ENCODE measurements around the gene TIGAR. TPM values are rescaled to one million over a fixed set of nuclear protein-coding genes. Genes with fewer than 3 reads are reported as not detected.

Gene TIGAR
- total RNA-seq, 1 experiment from 2014 or later = 4.6 TPM

DNA sequence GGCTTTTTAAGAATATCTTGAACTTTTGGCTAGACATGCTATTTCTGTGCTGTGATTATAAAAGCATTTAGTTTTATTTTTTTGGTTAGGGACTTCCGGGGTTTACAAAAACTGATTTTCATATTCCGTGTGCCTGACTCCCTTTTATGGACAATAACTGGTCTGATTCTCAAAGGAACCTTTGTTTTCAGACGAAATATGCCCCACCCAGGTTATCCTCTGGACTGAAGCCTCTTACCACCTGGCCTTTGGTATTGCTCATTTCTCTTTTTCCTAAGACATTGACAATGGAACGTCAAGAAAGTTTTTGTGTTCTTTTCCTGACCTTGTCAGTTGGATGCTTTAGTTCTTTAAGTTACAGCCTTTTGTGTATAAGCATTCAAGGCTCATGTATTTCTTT lies 10.8 kb downstream of the TIGAR start:
- Histone ChIP-seq H3K9me2 (replicated peaks; ENCODE audit: low read length) (no peaks in the 10 kb centered on the region), H4K20me1 (ENCODE audit: low read length) (no peaks in the 10 kb centered on the region), H3K4me3 (ENCODE audit: low read length) (no peak overlapping the region), H3K4me2 (ENCODE audit: low read length) (no peak overlapping the region), H2AFZ (ENCODE audit: low read length) (no peak overlapping the region), H3F3A (ENCODE audit: low read length, unreplicated experiment) (no peaks in the 10 kb centered on the region), H3K36me3 (ENCODE audit: low read depth, low read length) (no peaks in the 10 kb centered on the region), H3K79me2 (ENCODE audit: low read length) (peaks cover 6% of the 10 kb centered on the region; the same call in 1 of the 2 replicates), H3K9me3 (ENCODE audit: low read length) (no peaks in the 10 kb centered on the region), H3K27me3 (ENCODE audit: low read length) (no peaks in the 10 kb centered on the region), H3K9ac (ENCODE audit: low read length) (no peak overlapping the region), H3K4me1 (ENCODE audit: insufficient read depth, low read length) (no peaks in the 10 kb centered on the region), H3K27ac (ENCODE audit: low read length) (no peak overlapping the region)
- ATAC-seq = no peak
- intact Hi-C loops (cut with micrococcal nuclease) = no loop called here
- POLR2A ChIA-PET (ENCODE audit: unreplicated experiment) = no interaction called here
- CTCF ChIA-PET = no interaction called here
- no TSS peak for BruUV-seq (replicated peaks)
- TF ChIP-seq EZH2phosphoT487 (IDR thresholded peaks at IDR 0.05; ENCODE audit: borderline replicate concordance, low read length) = no peak
- TF ChIP-seq, protein P1, sequence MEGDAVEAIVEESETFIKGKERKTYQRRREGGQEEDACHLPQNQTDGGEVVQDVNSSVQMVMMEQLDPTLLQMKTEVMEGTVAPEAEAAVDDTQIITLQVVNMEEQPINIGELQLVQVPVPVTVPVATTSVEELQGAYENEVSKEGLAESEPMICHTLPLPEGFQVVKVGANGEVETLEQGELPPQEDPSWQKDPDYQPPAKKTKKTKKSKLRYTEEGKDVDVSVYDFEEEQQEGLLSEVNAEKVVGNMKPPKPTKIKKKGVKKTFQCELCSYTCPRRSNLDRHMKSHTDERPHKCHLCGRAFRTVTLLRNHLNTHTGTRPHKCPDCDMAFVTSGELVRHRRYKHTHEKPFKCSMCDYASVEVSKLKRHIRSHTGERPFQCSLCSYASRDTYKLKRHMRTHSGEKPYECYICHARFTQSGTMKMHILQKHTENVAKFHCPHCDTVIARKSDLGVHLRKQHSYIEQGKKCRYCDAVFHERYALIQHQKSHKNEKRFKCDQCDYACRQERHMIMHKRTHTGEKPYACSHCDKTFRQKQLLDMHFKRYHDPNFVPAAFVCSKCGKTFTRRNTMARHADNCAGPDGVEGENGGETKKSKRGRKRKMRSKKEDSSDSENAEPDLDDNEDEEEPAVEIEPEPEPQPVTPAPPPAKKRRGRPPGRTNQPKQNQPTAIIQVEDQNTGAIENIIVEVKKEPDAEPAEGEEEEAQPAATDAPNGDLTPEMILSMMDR (conservative IDR thresholded peaks at IDR 0.05; ENCODE audit: low read depth, low read length) = no peak
- TF ChIP-seq EZH2 (IDR thresholded peaks at IDR 0.05; ENCODE audit: low read length, unreplicated experiment) = no peak
- no peak for DNase-seq

DNA sequence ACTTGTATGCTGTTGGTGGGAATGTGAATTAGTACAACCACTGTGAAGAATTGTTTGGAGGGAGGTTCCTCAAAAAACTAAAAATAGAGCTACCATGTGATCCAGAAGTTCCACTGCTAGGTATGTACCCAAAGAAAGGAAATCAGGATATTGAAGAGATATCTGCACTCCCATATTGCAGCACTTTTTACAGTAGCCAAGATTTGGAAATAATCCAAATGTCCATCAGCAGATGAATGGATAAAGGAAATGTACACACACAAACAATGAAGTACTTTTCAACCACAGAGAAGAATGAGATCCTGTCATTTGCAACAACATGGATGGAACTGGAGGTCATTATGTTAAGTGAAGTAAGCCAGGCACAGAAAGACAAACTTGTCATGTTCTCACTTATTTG lies 25.9 kb downstream of the TIGAR start:
- Histone ChIP-seq H3K4me3 (ENCODE audit: low read length) (no peak overlapping the region), H3K79me2 (ENCODE audit: low read length) (no peaks in the 10 kb centered on the region), H3K4me2 (ENCODE audit: low read length) (no peak overlapping the region), H3K27ac (ENCODE audit: low read length) (no peak overlapping the region), H3K4me1 (ENCODE audit: insufficient read depth, low read length) (no peaks in the 10 kb centered on the region), H3K27me3 (ENCODE audit: low read length) (no peaks in the 10 kb centered on the region), H4K20me1 (ENCODE audit: low read length) (no peaks in the 10 kb centered on the region), H3K9ac (ENCODE audit: low read length) (no peak overlapping the region), H3K9me3 (ENCODE audit: low read length) (no peaks in the 10 kb centered on the region), H3K36me3 (ENCODE audit: low read depth, low read length) (no peaks in the 10 kb centered on the region; the same call in 1 of the 2 replicates), H3F3A (ENCODE audit: low read length, unreplicated experiment) (no peaks in the 10 kb centered on the region), H3K9me2 (replicated peaks; ENCODE audit: low read length) (no peaks in the 10 kb centered on the region), H2AFZ (ENCODE audit: low read length) (no peak overlapping the region)
- ChIA-PET POLR2A (ENCODE audit: unreplicated experiment) (no interaction called here), CTCF (no interaction called here)
- TF ChIP-seq, protein P1 (conservative IDR thresholded peaks at IDR 0.05; ENCODE audit: low read depth, low read length) = no peak
- TF ChIP-seq EZH2 (IDR thresholded peaks at IDR 0.05; ENCODE audit: low read length, unreplicated experiment) (no peak), EZH2phosphoT487 (IDR thresholded peaks at IDR 0.05; ENCODE audit: borderline replicate concordance, low read length) (no peak)
- ATAC-seq = no peak
- intact Hi-C loops (cut with micrococcal nuclease) = no loop called here
- DNase-seq = no peak
- no TSS peak for BruUV-seq (replicated peaks)

DNA sequence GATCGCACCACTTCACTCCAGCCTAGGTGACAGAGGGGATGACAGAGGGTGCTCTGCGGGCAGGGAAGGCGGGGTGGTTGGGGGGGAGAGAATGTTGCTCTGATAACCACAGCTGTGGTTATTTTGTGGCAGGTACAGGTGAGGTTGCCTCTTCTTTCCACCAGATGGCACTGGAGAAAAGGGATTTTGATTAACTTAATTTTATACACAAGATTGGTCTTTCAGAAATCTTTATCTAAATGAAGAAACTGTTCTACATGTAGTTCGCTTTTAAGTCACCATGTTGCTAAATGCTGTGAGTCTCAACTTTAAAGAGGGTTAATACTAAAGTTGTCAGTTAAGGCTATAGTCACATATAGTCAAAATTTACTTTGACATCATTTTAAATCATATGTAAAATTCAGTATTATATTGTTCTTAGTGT lies 32.8 kb downstream of the TIGAR start:
- POLR2A ChIA-PET (ENCODE audit: unreplicated experiment) = no interaction called here
- Histone ChIP-seq H3K4me2 (ENCODE audit: low read length) (no peak overlapping the region), H3K79me2 (ENCODE audit: low read length) (no peaks in the 10 kb centered on the region), H3F3A (ENCODE audit: low read length, unreplicated experiment) (no peaks in the 10 kb centered on the region), H3K36me3 (ENCODE audit: low read depth, low read length) (no peaks in the 10 kb centered on the region; the same call in 1 of the 2 replicates), H2AFZ (ENCODE audit: low read length) (no peak overlapping the region), H3K9ac (ENCODE audit: low read length) (no peak overlapping the region), H3K4me3 (ENCODE audit: low read length) (no peak overlapping the region), H3K4me1 (ENCODE audit: insufficient read depth, low read length) (no peaks in the 10 kb centered on the region), H3K9me2 (replicated peaks; ENCODE audit: low read length) (no peaks in the 10 kb centered on the region), H3K9me3 (ENCODE audit: low read length) (no peaks in the 10 kb centered on the region), H3K27me3 (ENCODE audit: low read length) (no peaks in the 10 kb centered on the region), H3K27ac (ENCODE audit: low read length) (no peak overlapping the region), H4K20me1 (ENCODE audit: low read length) (no peaks in the 10 kb centered on the region)
- intact Hi-C loops (cut with micrococcal nuclease) = loop anchor here (5.0 kb wide), 1 partner anchor 174 kb away; no protein-coding TSS in a partner anchor
- DNase-seq (peak; percentile 41), ATAC-seq (peak; percentile 54)
- CTCF ChIA-PET = no interaction called here
- TF ChIP-seq, protein P1 (conservative IDR thresholded peaks at IDR 0.05; ENCODE audit: low read depth, low read length) = peak; percentile 51
- TF ChIP-seq EZH2 (IDR thresholded peaks at IDR 0.05; ENCODE audit: low read length, unreplicated experiment) (no peak), EZH2phosphoT487 (IDR thresholded peaks at IDR 0.05; ENCODE audit: borderline replicate concordance, low read length) (no peak)
- no TSS peak for BruUV-seq (replicated peaks)

All from PC-3 (cell line).